IMR-90 (cell line): ENCODE results near the gene ID2. TPM values are rescaled to one million over a fixed set of nuclear protein-coding genes. Genes with fewer than 3 reads are reported as not detected.

Experiments
- ATAC-seq: fragments of 200-7000 bp; cut with Tn5 transposase; 2 replicates; pipeline ENCODE4 v1.9.1; 2020; ENCODE audit warnings: low read depth, mild to moderate bottlenecking, moderate library complexity
- BruUV-seq: library from RNA; stranded (reverse); fragments of 400-500 nt; replicated peaks from 2 replicates; lab custom pipeline; 2021; lab: Mats Ljungman, UMichigan
- CTCF ChIA-PET: fragments of 300-600 bp; formaldehyde crosslinking; extraction: SDS; loops from one replicate; lab custom pipeline; 2021; ENCODE audit warnings: antibody characterized with exemption; lab: Yijun Ruan, JAX
- POLR2A ChIA-PET: fragments of 300-600 bp; sonication (Branson Sonifier 250); formaldehyde crosslinking; loops from one replicate; lab custom pipeline; 2022; ENCODE audit warnings: antibody characterized with exemption; ENCODE audit not compliant: unreplicated experiment; lab: Charles Lee
- DNase-seq: peaks from one replicate; pipeline ENCODE4 v3.0.0; 2013
- H2AFZ ChIP-seq: replicated peaks from 2 replicates; pipeline ENCODE3; 2013; ENCODE audit warnings: low read length, mild to moderate bottlenecking; ENCODE audit not compliant: poor library complexity
- H2AK5ac ChIP-seq: 2 replicates; pipeline ENCODE4 v1.6.1; 2013; ENCODE audit warnings: low read depth, low read length, inconsistent platforms
- H2AK9ac ChIP-seq: replicated peaks from 2 replicates; pipeline ENCODE3; 2013; ENCODE audit warnings: mild to moderate bottlenecking, low read depth, low read length, moderate library complexity; ENCODE audit not compliant: poor library complexity
- H2BK120ac ChIP-seq: 2 replicates; pipeline ENCODE4 v1.6.1; 2013; ENCODE audit warnings: low read depth, low read length, inconsistent platforms
- H2BK15ac ChIP-seq: 3 replicates; pipeline ENCODE4 v1.6.1; 2013; ENCODE audit warnings: low read depth, low read length, inconsistent platforms
- H2BK20ac ChIP-seq: 2 replicates; pipeline ENCODE4 v1.6.1; 2013; ENCODE audit warnings: low read depth, mild to moderate bottlenecking, inconsistent platforms, low read length, moderate library complexity
- H2BK5ac ChIP-seq: 2 replicates; pipeline ENCODE4 v1.6.1; 2013; ENCODE audit warnings: mild to moderate bottlenecking, low read depth, low read length, inconsistent platforms; ENCODE audit not compliant: poor library complexity, severe bottlenecking
- H3K14ac ChIP-seq: replicated peaks from 2 replicates; pipeline ENCODE4 v1.6.1; 2013; ENCODE audit warnings: low read depth, low read length, inconsistent platforms
- H3K18ac ChIP-seq: 2 replicates; pipeline ENCODE4 v1.6.1; 2013; ENCODE audit warnings: low read depth, low read length, control low read depth
- H3K23ac ChIP-seq: 2 replicates; pipeline ENCODE4 v1.6.1; 2013; ENCODE audit warnings: low read depth, low read length, inconsistent platforms
- H3K27ac ChIP-seq: 2 replicates; pipeline ENCODE4 v1.5.1; 2013; ENCODE audit warnings: mild to moderate bottlenecking, control low read depth, low read length; ENCODE audit not compliant: insufficient read depth
- H3K27me3 ChIP-seq: 2 replicates; pipeline ENCODE4 v1.6.1; 2013; ENCODE audit warnings: low read length; ENCODE audit not compliant: control insufficient read depth, insufficient read depth
- H3K36me3 ChIP-seq: 2 replicates; pipeline ENCODE4 v1.6.1; 2013; ENCODE audit warnings: low read length, mixed read lengths; ENCODE audit not compliant: control insufficient read depth, insufficient read depth
- H3K4ac ChIP-seq: 2 replicates; pipeline ENCODE4 v1.6.1; 2013; ENCODE audit warnings: low read depth, low read length, inconsistent platforms
- H3K4me1 ChIP-seq: 2 replicates; pipeline ENCODE4 v1.6.1; 2013; ENCODE audit warnings: low read length, mixed read lengths; ENCODE audit not compliant: control insufficient read depth, insufficient read depth
- H3K4me2 ChIP-seq: 2 replicates; pipeline ENCODE4 v1.6.1; 2013; ENCODE audit warnings: low read depth, mild to moderate bottlenecking, control low read depth, low read length, moderate library complexity
- H3K4me3 ChIP-seq: 2 replicates; pipeline ENCODE4 v1.5.1; 2013; ENCODE audit warnings: low read depth, mild to moderate bottlenecking, control low read depth, low read length, moderate library complexity; ENCODE audit not compliant: insufficient read depth
- H3K56ac ChIP-seq: 2 replicates; pipeline ENCODE4 v1.6.1; 2013; ENCODE audit warnings: low read length, inconsistent platforms; ENCODE audit not compliant: insufficient read depth; ENCODE audit errors: extremely low read depth
- H3K79me1 ChIP-seq, 2 experiments: 2 replicates each; pipeline ENCODE4 v1.6.1; 2013; ENCODE audit warnings: low read length in 2 of 2, inconsistent platforms in 1 of 2, low read depth in 1 of 2
- H3K9ac ChIP-seq: 2 replicates; pipeline ENCODE4 v1.6.1; 2013; ENCODE audit warnings: low read depth, low read length, control low read depth
- H3K9me1 ChIP-seq: 2 replicates; pipeline ENCODE4 v1.6.1; 2013; ENCODE audit warnings: low read length, inconsistent platforms; ENCODE audit not compliant: insufficient read depth
- H3K9me3 ChIP-seq: 2 replicates; pipeline ENCODE4 v1.6.1; 2013; ENCODE audit warnings: low read length; ENCODE audit not compliant: control insufficient read depth, insufficient read depth
- H4K20me1 ChIP-seq: 2 replicates; pipeline ENCODE4 v1.6.1; 2013; ENCODE audit warnings: low read length, inconsistent platforms; ENCODE audit not compliant: insufficient read depth
- H4K5ac ChIP-seq: 2 replicates; pipeline ENCODE4 v1.6.1; 2013; ENCODE audit warnings: mild to moderate bottlenecking, low read depth, low read length, control low read depth
- H4K8ac ChIP-seq, 2 experiments: 2 replicates each; pipeline ENCODE4 v1.6.1; 2013; ENCODE audit warnings: low read depth in 2 of 2, low read length in 2 of 2, control low read depth in 1 of 2, inconsistent platforms in 1 of 2
- H4K91ac ChIP-seq: 2 replicates; pipeline ENCODE4 v1.6.1; 2013; ENCODE audit warnings: low read depth, low read length, inconsistent platforms; ENCODE audit not compliant: insufficient read depth
- BHLHE40 ChIP-seq: fragments of 150-350 bp; IDR thresholded peaks from 2 replicates; pipeline ENCODE4 v1.6.1; 2016; ENCODE audit warnings: mild to moderate bottlenecking, low read depth, low read length
- CEBPB ChIP-seq: IDR thresholded peaks from 2 replicates; pipeline ENCODE4 v1.6.1; 2012; ENCODE audit warnings: low read depth, low read length, improper control_type of control experiment
- CHD1 ChIP-seq: IDR thresholded peaks from 2 replicates; pipeline ENCODE4 v1.6.1; 2012; ENCODE audit warnings: low read depth, low read length, improper control_type of control experiment
- MAFK ChIP-seq: IDR thresholded peaks from 2 replicates; pipeline ENCODE4 v1.6.1; 2012; ENCODE audit warnings: low read depth, low read length, improper control_type of control experiment
- MAZ ChIP-seq: IDR thresholded peaks from 2 replicates; pipeline ENCODE4 v1.6.1; 2012; ENCODE audit warnings: low read depth, mild to moderate bottlenecking, low read length, improper control_type of control experiment, moderate library complexity, borderline replicate concordance
- MXI1 ChIP-seq: IDR thresholded peaks from 2 replicates; pipeline ENCODE4 v1.6.1; 2012; ENCODE audit warnings: low read depth, mild to moderate bottlenecking, low read length, moderate library complexity, borderline replicate concordance
- SMC3 ChIP-seq: fragments of 150-350 bp; IDR thresholded peaks from 2 replicates; pipeline ENCODE4 v1.6.1; 2016; ENCODE audit warnings: low read depth, mild to moderate bottlenecking, antibody characterized with exemption, low read length, moderate library complexity
- WGBS, 2 experiments: methylation state at CpG; one replicate each; pipeline versions ENCODE4 v1.1.5 to v1.1.7; 2013; ENCODE audit warnings: missing lambda C conversion rate in 2 of 2; ENCODE audit not compliant: insufficient read length in 1 of 2; ENCODE audit errors: extremely low coverage in 2 of 2; 5-methylcytosine and 5-hydroxymethylcytosine counted together
- dilution Hi-C: fragments of 300-500 bp; cut with HindIII; formaldehyde crosslinking; loops from one replicate; pipeline ENCODE4 v1.14.3; 2018; ENCODE audit warnings: low sequenced_read_pairs; ENCODE audit not compliant: unreplicated experiment
- in situ Hi-C: fragments of 300-500 bp; cut with MboI; formaldehyde crosslinking; loops from 3 replicates; pipeline ENCODE4 v1.14.3; 2019; ENCODE audit warnings: low sequenced_read_pairs, inconsistent platforms, mixed read lengths
- intact Hi-C: fragments of 100-400 bp; cut with micrococcal nuclease; formaldehyde crosslinking; loops from 2 replicates; pipeline ENCODE4 v1.10.0; 2022
- polyA plus RNA-seq, 3 experiments: library from polyadenylated mRNA; depleted of rRNA; stranded (reverse); fragments of >200 nt; gene quantifications; 2 replicates each; pipeline ENCODE4 v1.2.3, GENCODE V29; 2012; ENCODE audit warnings: low replicate concordance in 1 of 3
- total RNA-seq: library from RNA; depleted of rRNA; stranded (reverse); fragments of >200 nt; gene quantifications from 2 replicates; pipeline ENCODE4 v1.2.3, GENCODE V29; 2012

ID2 gene
- total and polyA plus RNA-seq, 2 of the 4 experiments (the other 2 are of a cell fraction) = 264 to 389 TPM

DNA sequence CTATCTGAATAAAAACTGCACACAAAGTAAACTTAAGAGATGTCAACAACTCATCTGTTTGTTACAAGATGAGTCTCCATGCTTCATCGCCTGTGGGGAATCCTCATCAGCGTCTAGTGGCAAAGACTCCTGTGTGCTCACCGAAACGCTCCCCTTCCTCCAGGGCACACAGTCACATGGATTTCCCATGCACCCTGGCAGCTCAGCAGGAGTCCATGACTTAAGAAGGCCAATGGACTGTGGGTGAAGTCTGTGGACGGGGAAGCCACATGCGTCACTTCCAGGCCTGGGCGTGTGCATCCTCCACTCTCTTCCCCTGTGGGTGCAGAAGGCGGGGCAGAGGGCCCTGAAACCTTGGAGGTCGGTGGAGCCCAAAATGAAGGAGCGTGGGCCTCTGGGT lies 41.1 kb downstream of the ID2 start:
- Histone ChIP-seq H2AK9ac (no peak overlapping the region), H3K4me2 (no peak overlapping the region), H3K4ac (no peak overlapping the region), H3K4me1 (no peaks in the 10 kb centered on the region), H3K14ac (no peak overlapping the region), H3K4me3 (no peak overlapping the region), H4K20me1 (no peaks in the 10 kb centered on the region), H2BK120ac (no peak overlapping the region), H2BK5ac (no peak overlapping the region), H2AK5ac (no peak overlapping the region), H3K9me3 (no peaks in the 10 kb centered on the region), H3K79me1 (no peaks in the 10 kb centered on the region), H3K9ac (no peak overlapping the region), H3K27ac (no peak overlapping the region), H3K27me3 (no peaks in the 10 kb centered on the region), H3K18ac (no peak overlapping the region), H3K36me3 (peaks cover 8% of the 10 kb centered on the region; the same call in 1 of the 2 replicates), H4K91ac (no peak overlapping the region), H2BK20ac (no peak overlapping the region), H3K56ac (no peak overlapping the region), H3K23ac (no peak overlapping the region), H4K5ac (no peak overlapping the region), H4K8ac (no peak overlapping the region), H2BK15ac (no peak overlapping the region), H3K9me1 (no peaks in the 10 kb centered on the region; the same call in 1 of the 2 replicates), H2AFZ (peak overlapping the region; percentile 38)
- no TSS peak for BruUV-seq
- dilution Hi-C loops = no loop called here
- ATAC-seq (no peak), DNase-seq (no peak)
- ChIA-PET CTCF (interaction anchor here (1.0 kb wide), 1 partner anchor 27 kb away, joined by 3 read pairs; no protein-coding TSS in a partner anchor), POLR2A (no interaction called here)
- intact Hi-C loops = no loop called here
- TF ChIP-seq CEBPB (no peak), MAFK (no peak), SMC3 (no peak), MXI1 (no peak), BHLHE40 (no peak), MAZ (no peak), CHD1 (no peak)
- in situ Hi-C loops = no loop called here
- no CpG with 5 or more reads among the region's 10 CpGs for WGBS, 2 experiments
